HEK293T (cell line): Measurements from ENCODE around the gene CCDC97.

ENCODE experiments used
- CTCF ChIA-PET: fragments of 350-600 bp; formaldehyde crosslinking; extraction: SDS; loops from one replicate; lab custom pipeline; 2021; ENCODE audit warnings: antibody characterized with exemption, inconsistent platforms; lab: Yijun Ruan, JAX
- POLR2A ChIA-PET: fragments of 350-600 bp; formaldehyde crosslinking; extraction: SDS; loops from one replicate; lab custom pipeline; 2020; ENCODE audit warnings: antibody characterized with exemption, inconsistent platforms; lab: Yijun Ruan, JAX
- DNase-seq: peaks from one replicate; pipeline ENCODE4 v3.0.0; 2012; ENCODE audit warnings: mixed read lengths; ENCODE audit errors: extremely low spot score
- ARNT ChIP-seq: fragments of 450-650 bp; IDR thresholded peaks from 2 replicates; pipeline ENCODE4 v1.6.1; 2017; ENCODE audit warnings: mild to moderate bottlenecking
- BHLHE40 ChIP-seq: fragments of 450-650 bp; IDR thresholded peaks from 2 replicates; pipeline ENCODE4 v1.6.1; 2016; ENCODE audit warnings: mild to moderate bottlenecking, moderate library complexity, borderline replicate concordance
- CTBP1 ChIP-seq: fragments of 450-650 bp; IDR thresholded peaks from 2 replicates; pipeline ENCODE4 v1.6.1; 2016; ENCODE audit warnings: borderline replicate concordance
- ELF4 ChIP-seq: fragments of 450-650 bp; IDR thresholded peaks from 2 replicates; pipeline ENCODE4 v1.6.1; 2017; ENCODE audit warnings: antibody characterized with exemption
- FOXA1 ChIP-seq: fragments of 450-650 bp; IDR thresholded peaks from 2 replicates; pipeline ENCODE4 v1.6.1; 2016; ENCODE audit warnings: mild to moderate bottlenecking
- FOXK2 ChIP-seq: fragments of 450-650 bp; IDR thresholded peaks from 2 replicates; pipeline ENCODE4 v1.6.1; 2016; ENCODE audit warnings: mild to moderate bottlenecking
- FOXM1 ChIP-seq: fragments of 450-650 bp; IDR thresholded peaks from 2 replicates; pipeline ENCODE4 v1.6.1; 2017; ENCODE audit warnings: mild to moderate bottlenecking, borderline replicate concordance
- HDGF ChIP-seq: fragments of 450-650 bp; IDR thresholded peaks from 2 replicates; pipeline ENCODE4 v1.6.1; 2017; ENCODE audit warnings: antibody characterized with exemption, borderline replicate concordance
- L3MBTL2 ChIP-seq: fragments of 450-650 bp; conservative IDR thresholded peaks from 2 replicates; pipeline ENCODE4 v1.6.1; 2016; ENCODE audit warnings: mild to moderate bottlenecking
- LEF1 ChIP-seq: fragments of 450-650 bp; IDR thresholded peaks from 2 replicates; pipeline ENCODE4 v1.6.1; 2017; ENCODE audit warnings: mild to moderate bottlenecking, borderline replicate concordance
- NFRKB ChIP-seq: fragments of 450-650 bp; IDR thresholded peaks from 2 replicates; pipeline ENCODE4 v1.6.1; 2016; ENCODE audit warnings: mild to moderate bottlenecking, moderate library complexity
- PKNOX1 ChIP-seq: fragments of 450-650 bp; IDR thresholded peaks from 2 replicates; pipeline ENCODE4 v1.6.1; 2016
- SP1 ChIP-seq: fragments of 450-650 bp; IDR thresholded peaks from 2 replicates; pipeline ENCODE4 v1.6.1; 2017
- SUZ12 ChIP-seq: fragments of 450-650 bp; IDR thresholded peaks from 2 replicates; pipeline ENCODE4 v1.6.1; 2016; ENCODE audit warnings: mild to moderate bottlenecking
- TARDBP ChIP-seq: fragments of 450-650 bp; IDR thresholded peaks from 2 replicates; pipeline ENCODE4 v1.6.1; 2016
- ZNF384 ChIP-seq: fragments of 450-650 bp; IDR thresholded peaks from 2 replicates; pipeline ENCODE4 v1.6.1; 2016

The CCDC97 gene

DNA sequence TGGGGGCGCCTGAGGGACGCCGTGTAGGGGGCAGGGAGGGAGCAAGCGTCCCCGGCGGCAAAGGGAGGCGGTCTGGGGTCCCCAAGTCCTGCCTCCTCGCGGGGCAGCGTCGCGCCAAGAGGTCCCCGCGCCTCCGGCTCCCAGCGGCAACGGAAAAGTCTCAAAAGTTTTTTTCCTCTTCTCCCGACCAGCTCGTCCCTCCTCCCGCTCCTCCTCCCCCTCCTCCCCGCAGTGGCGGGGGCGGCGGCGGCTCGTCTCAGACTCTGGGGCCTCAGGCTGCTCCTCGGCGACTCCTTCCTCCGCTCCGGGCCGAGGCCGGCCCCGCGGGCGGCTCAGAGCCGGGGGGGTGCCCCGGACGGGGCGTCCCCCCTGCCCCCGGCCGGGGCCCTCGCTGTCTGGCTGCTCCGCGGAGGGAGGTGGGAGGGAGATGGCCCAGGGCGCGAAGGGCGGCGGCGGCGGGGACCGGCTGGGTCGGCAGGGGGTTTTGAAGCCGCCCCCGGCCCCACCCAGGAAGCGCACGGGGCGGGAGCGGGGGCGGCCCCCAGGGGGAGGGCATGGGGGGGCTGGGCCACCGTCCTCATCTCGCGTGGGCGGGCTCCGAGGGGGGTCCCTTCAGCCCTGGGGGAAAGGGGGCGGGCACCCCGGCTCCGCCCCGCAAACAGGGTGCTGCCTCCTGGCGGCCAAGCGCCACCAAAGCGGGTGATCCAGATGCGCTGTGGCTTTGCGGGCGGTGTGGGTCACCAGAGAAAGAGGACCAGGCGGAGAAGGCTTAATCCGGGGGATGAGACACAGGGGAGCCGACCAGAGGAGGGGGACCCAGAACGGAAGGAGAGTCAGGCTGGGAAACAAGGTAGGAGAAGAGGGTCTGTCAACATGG lies 43.7 kb downstream of the CCDC97 start, which contains the start of gene TGFB1:
TSS of gene TGFB1 (minus strand) at position 457 of the 877 bp plus-strand sequence. CDS start 878 bp downstream, outside the sequence.
- DNase-seq = peak; percentile 83
- POLR2A ChIA-PET = interaction anchor here (0.8 to 5.4 kb wide), 5 partner anchors 10 to 85 kb away, joined by 3 to 51 read pairs (median 5); partner anchors contain the start of gene B9D2
- CTCF ChIA-PET = interaction anchor here (0.5 to 0.9 kb wide), 2 partner anchors 33 to 423 kb away, joined by 3 to 5 read pairs; no protein-coding TSS in a partner anchor
- TF ChIP-seq BHLHE40 = no peak
- TF ChIP-seq ZNF384 = no peak
- TF ChIP-seq PKNOX1 = no peak
- TF ChIP-seq ELF4 = no peak
- no peak for TF ChIP-seq L3MBTL2
- TF ChIP-seq LEF1 = no peak
- TF ChIP-seq FOXA1 = no peak
- TF ChIP-seq NFRKB = no peak
- TF ChIP-seq HDGF = no peak
- no peak for TF ChIP-seq FOXM1
- TF ChIP-seq SUZ12 = no peak
- TF ChIP-seq TARDBP = no peak
- TF ChIP-seq CTBP1 = no peak

DNA sequence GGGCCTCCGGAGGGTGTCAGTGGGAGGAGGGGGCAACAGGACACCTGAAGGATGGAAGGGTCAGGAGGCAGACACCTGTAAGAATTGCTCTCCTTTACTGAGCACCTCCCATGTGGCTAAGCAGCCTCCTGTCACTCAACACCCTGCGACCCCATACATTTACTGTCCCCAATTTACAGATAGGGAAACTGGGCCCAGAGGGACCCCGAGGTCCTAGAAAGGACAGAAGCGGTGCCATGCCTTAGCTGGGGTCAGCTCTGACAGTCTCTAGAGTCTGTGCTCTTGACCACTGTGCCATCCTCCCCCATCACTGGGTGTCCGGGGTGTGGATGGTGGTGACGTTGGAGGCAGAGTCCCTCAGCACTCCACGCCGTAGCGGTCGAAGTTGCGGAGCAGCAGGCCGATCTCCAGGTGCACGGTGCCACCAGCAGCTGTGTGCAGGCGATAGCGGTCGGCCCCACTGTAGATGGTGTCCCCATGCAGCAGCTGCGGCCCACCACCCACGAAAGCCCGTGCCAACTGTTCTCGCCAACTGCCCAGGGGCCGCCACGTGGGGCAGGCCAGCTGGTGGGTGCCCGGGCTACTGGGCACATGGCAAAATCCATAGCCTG lies 44.5 kb downstream of the CCDC97 start:
- TF ChIP-seq L3MBTL2 = no peak
- no peak for TF ChIP-seq SP1
- TF ChIP-seq PKNOX1 = no peak
- no peak for TF ChIP-seq NFRKB
- TF ChIP-seq ZNF384 = no peak
- no peak for TF ChIP-seq ELF4
- TF ChIP-seq FOXK2 = no peak
- ChIA-PET POLR2A (interaction anchor here (0.9 to 5.4 kb wide), 2 partner anchors 10 to 44 kb away, joined by 3 to 51 read pairs; partner anchors contain the start of gene B9D2), CTCF (interaction anchor here (0.6 kb wide), 1 partner anchor 92 kb away, joined by 3 read pairs; no protein-coding TSS in a partner anchor)
- no peak for DNase-seq

DNA sequence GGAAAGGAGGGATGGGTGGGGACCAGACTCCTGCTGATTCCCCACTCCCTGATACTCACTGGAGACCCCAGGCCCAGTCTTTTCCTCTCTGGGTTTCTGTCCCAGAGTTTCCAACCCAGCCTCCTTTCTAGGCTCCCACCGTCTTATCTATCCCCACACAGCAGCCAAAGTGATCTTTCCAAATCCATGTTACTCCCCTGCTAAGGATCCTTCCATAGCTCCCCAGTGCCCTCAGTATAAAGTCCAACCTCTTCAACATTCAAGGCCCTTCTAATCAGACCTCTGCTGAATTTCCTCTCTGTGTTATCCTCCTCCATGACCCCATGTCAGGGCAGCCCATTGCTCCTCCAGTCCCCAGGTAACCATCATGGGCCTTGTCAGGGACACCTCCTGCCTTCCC lies 45.1 kb downstream of the CCDC97 start:
- no peak for DNase-seq
- POLR2A ChIA-PET = interaction anchor here (0.9 to 5.4 kb wide), 2 partner anchors 9 to 44 kb away, joined by 3 to 51 read pairs; partner anchors contain the start of gene B9D2
- CTCF ChIA-PET = interaction anchor here (0.6 kb wide), 1 partner anchor 93 kb away, joined by 3 read pairs; no protein-coding TSS in a partner anchor
- TF ChIP-seq SUZ12 = no peak
- TF ChIP-seq TARDBP = no peak
- no peak for TF ChIP-seq BHLHE40

GRCh38 chr19:41355802-41356201 lies 45.8 kb downstream of the CCDC97 start:
- POLR2A ChIA-PET = interaction anchor here (5.4 kb wide), 1 partner anchor 8 kb away, joined by 51 read pairs; the partner anchor contains the start of gene B9D2
- CTCF ChIA-PET = no interaction called here
- TF ChIP-seq HDGF (no peak), SUZ12 (no peak), BHLHE40 (no peak)
- no peak for DNase-seq

GRCh38 chr19:41356984-41357739 lies 47.2 kb downstream of the CCDC97 start:
- no peak for TF ChIP-seq FOXA1
- TF ChIP-seq ELF4 = no peak
- TF ChIP-seq CTBP1 = no peak
- no peak for TF ChIP-seq LEF1
- TF ChIP-seq BHLHE40 = no peak
- no peak for TF ChIP-seq NFRKB
- no peak for TF ChIP-seq HDGF
- TF ChIP-seq PKNOX1 = no peak
- TF ChIP-seq SUZ12 = no peak
- TF ChIP-seq SP1 = no peak
- CTCF ChIA-PET = no interaction called here
- no peak for DNase-seq
- POLR2A ChIA-PET = no interaction called here

DNA sequence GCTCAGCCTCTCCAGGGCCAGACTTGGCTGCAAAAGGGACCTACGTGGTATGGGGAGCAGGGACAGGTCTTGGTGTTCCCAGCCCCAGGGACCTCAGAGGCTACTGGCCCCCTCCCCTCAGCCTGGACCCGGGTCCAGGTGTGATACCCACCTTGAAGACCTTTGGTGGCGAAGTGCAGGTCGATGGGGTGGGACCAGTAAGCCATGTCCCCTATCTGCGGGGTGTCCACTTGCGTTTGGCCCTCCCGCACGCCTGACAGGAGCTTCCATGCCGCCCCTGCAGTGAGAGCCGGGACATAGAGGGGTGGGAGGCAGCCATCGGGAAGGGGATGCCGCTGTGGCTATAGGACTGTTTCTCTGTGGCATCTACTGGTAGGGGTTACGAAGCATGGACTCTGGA lies 47.8 kb downstream of the CCDC97 start:
- POLR2A ChIA-PET = no interaction called here
- CTCF ChIA-PET = no interaction called here

More for the DNA sequence above, 47.8 kb downstream of the CCDC97 start:
- DNase-seq = no peak
- TF ChIP-seq ARNT = no peak
- no peak for TF ChIP-seq SP1
- no peak for TF ChIP-seq LEF1
- TF ChIP-seq L3MBTL2 = no peak
- TF ChIP-seq SUZ12 = no peak
- no peak for TF ChIP-seq NFRKB
